ENCODE results near the gene NEGR1. TPM values are rescaled to one million over a fixed set of nuclear protein-coding genes. Genes with fewer than 3 reads are reported as not detected.

The NEGR1 gene
- total RNA-seq, 4 donors from 2014 or later, result 4.6 to 5.7 (median 5.0) TPM

- intact Hi-C loops (cut with DNase I; ENCODE audit: low total_unique reads) (no loop called here), in situ Hi-C loops (cut with MboI; ENCODE audit: low sequenced_read_pairs in 4 of 4) (no loop called here)
- H3K4me1 ChIP-seq, result no peaks in the 10 kb centered on the region
- DNase-seq, result no peak
- TF ChIP-seq POLR2A (IDR thresholded peaks at IDR 0.05) (no peak), CTCF (IDR thresholded peaks at IDR 0.05 in 4 of 5, conservative IDR thresholded peaks at IDR 0.05 in 1 of 5) (no peak)
- no peak overlapping the region for H3K4me3 ChIP-seq
- no peak for ATAC-seq
- H3K36me3 ChIP-seq, result no peaks in the 10 kb centered on the region
- no peak overlapping the region for H3K27ac ChIP-seq
- no peaks in the 10 kb centered on the region for H3K27me3 ChIP-seq
- no peaks in the 10 kb centered on the region for H3K9me3 ChIP-seq
These were observed 563.0 kb downstream of the NEGR1 start for GRCh38 chr1:71719330-71719729.

DNA sequence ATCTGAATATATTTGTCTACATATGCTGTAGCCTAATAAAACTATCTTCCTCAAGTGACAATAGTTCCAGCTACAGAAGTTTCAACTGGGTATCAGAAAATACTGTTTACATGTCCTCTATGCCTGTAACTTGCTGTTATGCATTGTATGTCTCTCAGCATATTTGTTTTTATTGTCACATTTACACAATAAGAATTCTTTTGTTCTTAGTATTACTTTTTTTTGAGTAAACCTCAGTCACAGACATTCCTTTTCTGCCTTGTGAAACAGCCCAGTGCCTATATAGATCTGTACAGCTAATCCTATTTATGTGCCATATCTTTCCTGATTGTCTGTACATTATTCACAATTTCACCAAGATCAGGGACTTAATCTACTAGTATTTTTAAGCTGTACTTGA, 565.2 kb downstream of the NEGR1 start:
- H3K36me3 ChIP-seq, result no peaks in the 10 kb centered on the region
- H3K9me3 ChIP-seq, result no peaks in the 10 kb centered on the region
- no peaks in the 10 kb centered on the region for H3K4me1 ChIP-seq
- no peak overlapping the region for H3K27ac ChIP-seq
- DNase-seq (no peak), ATAC-seq (no peak)
- in situ Hi-C loops (cut with MboI; ENCODE audit: low sequenced_read_pairs in 4 of 4) (no loop called here), intact Hi-C loops (cut with DNase I; ENCODE audit: low total_unique reads) (no loop called here)
- no peak overlapping the region for H3K4me3 ChIP-seq
- H3K27me3 ChIP-seq, result no peaks in the 10 kb centered on the region
- TF ChIP-seq CTCF (IDR thresholded peaks at IDR 0.05 in 4 of 5, conservative IDR thresholded peaks at IDR 0.05 in 1 of 5) (no peak), POLR2A (IDR thresholded peaks at IDR 0.05) (no peak)

DNA sequence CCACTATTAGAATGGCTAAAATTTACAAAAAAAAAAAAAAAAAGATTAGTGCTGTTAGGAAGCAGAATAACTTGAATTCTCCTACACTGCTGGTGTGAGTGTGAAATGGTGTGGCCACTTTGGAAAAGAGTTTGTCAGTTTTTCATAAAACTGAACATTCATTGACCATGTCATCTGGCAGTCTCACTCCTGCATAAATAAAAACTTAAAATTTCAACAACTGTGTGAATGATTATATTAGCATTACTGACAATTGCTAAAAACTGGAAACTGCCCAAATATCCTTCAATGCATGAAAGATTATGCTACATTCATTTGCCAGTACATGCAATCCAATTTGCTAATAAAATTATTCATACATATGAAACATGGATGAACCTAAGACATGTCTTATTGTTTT, 570.9 kb downstream of the NEGR1 start:
- no peaks in the 10 kb centered on the region for H3K36me3 ChIP-seq
- H3K9me3 ChIP-seq, result no peaks in the 10 kb centered on the region
- no peak overlapping the region for H3K27ac ChIP-seq
- ATAC-seq (no peak), DNase-seq (no peak)
- no peaks in the 10 kb centered on the region for H3K27me3 ChIP-seq
- H3K4me3 ChIP-seq, result no peak overlapping the region
- in situ Hi-C loops (cut with MboI; ENCODE audit: low sequenced_read_pairs in 4 of 4), result no loop called here
- no peaks in the 10 kb centered on the region for H3K4me1 ChIP-seq
- TF ChIP-seq POLR2A (IDR thresholded peaks at IDR 0.05) (no peak), CTCF (IDR thresholded peaks at IDR 0.05 in 4 of 5, conservative IDR thresholded peaks at IDR 0.05 in 1 of 5) (no peak)
- intact Hi-C loops (cut with DNase I; ENCODE audit: low total_unique reads), result no loop called here

- in situ Hi-C loops (cut with MboI; ENCODE audit: low sequenced_read_pairs in 4 of 4) (no loop called here), intact Hi-C loops (cut with DNase I; ENCODE audit: low total_unique reads) (no loop called here)
- no peak for ATAC-seq
- no peak overlapping the region for H3K4me3 ChIP-seq
- H3K27ac ChIP-seq, result no peak overlapping the region
- no peak for TF ChIP-seq CTCF (IDR thresholded peaks at IDR 0.05 in 4 of 5, conservative IDR thresholded peaks at IDR 0.05 in 1 of 5)
- TF ChIP-seq POLR2A (IDR thresholded peaks at IDR 0.05), result no peak
- no peak for DNase-seq
- no peaks in the 10 kb centered on the region for H3K27me3 ChIP-seq
- H3K36me3 ChIP-seq, result no peaks in the 10 kb centered on the region
- H3K4me1 ChIP-seq, result no peaks in the 10 kb centered on the region
- H3K9me3 ChIP-seq, result no peaks in the 10 kb centered on the region
These were observed 576.2 kb downstream of the NEGR1 start for GRCh38 chr1:71706029-71706671.

DNA sequence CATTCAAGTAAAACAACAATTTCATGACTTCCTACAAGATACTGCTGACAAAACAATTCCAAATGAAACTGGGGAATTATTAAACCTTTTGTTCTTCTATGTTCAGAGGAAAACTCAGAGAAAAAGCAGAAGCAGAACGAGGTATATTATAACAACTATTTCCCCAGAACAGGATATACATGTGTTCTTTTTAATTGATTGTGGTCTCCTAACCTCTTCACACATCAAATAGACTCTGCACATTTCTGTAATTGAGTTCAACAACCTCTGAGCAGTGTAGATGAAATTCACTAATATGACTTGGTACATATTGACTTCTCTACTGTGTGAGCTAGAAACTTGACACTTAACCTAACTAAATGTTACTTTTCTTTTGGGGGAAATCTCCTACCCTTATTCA, 584.2 kb downstream of the NEGR1 start:
- ATAC-seq (no peak), DNase-seq (no peak)
- TF ChIP-seq POLR2A (IDR thresholded peaks at IDR 0.05) (no peak), CTCF (IDR thresholded peaks at IDR 0.05 in 4 of 5, conservative IDR thresholded peaks at IDR 0.05 in 1 of 5) (no peak)
- H3K27me3 ChIP-seq, result no peaks in the 10 kb centered on the region
- H3K4me3 ChIP-seq, result no peak overlapping the region
- no peak overlapping the region for H3K27ac ChIP-seq
- H3K4me1 ChIP-seq, result no peaks in the 10 kb centered on the region
- intact Hi-C loops (cut with DNase I; ENCODE audit: low total_unique reads), result no loop called here
- in situ Hi-C loops (cut with MboI; ENCODE audit: low sequenced_read_pairs in 4 of 4), result no loop called here
- H3K36me3 ChIP-seq, result no peaks in the 10 kb centered on the region
- H3K9me3 ChIP-seq, result no peaks in the 10 kb centered on the region
